HT1080 (cell line): ENCODE measurements around the gene EFHC2. TPM values are rescaled to one million over a fixed set of nuclear protein-coding genes. Genes with fewer than 3 reads are reported as not detected.
"Not testable (repeated sequence)": the region's sequence is repeated elsewhere in the genome, so short reads cannot be mapped to it uniquely, and the experiment has no call there.

Experiments used
- DNase-seq: peaks from one replicate; pipeline ENCODE4 v3.0.0-alpha.2; 2015; ENCODE audit warnings: low read depth
- total RNA-seq: library from RNA; depleted of rRNA; stranded (reverse); fragments of >200 nt; shearing (Covaris generic); gene quantifications from 2 replicates; pipeline ENCODE4 v1.2.3, GENCODE V29; 2014

EFHC2 gene
- total RNA-seq, 1 experiment from 2014 or later, result not detected

DNA sequence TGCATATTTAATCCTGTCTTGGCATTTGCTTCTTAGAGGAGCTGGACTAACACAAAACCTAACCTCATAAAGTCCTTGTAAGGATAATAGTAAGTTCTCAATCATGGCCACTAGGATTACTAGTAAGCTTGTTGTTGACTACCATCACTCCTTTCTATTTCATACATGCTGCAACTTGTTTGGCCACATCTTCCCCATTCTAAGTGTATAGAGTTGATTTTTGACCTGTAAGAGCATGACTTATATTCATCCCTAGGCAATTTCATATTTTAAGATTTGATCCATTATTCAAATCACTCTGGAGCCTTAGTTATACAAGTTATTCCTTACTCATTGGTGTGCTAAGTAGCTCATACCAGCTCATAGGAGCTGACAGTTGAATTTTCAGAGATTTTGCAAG, 109.4 kb downstream of the EFHC2 start:
- no peak for DNase-seq

DNA sequence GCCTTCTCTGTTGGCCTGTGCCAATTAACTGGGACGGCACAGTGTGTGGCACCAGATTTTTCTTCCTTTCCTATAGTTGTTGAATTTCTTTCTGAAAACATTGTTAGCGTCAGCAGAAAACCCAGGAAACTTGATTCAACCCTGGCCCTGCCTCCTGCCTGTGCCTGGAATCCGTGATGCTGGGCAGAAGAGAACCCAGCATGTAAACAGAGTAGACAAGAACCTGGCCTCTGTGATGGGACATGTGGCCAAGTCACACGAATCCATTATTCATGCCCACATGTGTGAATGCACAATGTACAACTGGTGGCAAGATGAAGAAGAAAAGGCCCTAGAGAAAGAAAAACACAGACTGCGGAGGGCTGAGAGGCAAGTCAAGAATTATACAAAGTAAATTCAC, 111.4 kb downstream of the EFHC2 start:
- DNase-seq, result no peak

DNA sequence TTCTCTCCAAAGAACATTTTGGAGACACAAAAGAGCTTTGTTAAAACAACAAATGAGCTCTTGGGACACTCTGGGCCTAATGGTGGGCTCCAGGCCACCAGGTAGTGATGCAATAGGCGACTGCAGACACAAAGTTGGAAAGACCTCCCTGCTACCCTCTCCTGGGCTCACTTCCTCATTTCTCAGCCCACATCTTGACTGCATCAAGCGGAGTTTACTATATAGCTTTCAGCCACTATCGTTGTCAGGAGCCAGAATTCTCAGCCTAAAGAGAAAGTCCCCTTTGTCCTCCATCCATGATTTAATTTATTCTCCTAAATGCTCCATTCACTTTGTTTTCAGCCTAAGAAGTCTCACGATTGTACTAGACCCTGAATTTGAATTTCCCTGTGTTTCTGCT, 114.9 kb downstream of the EFHC2 start:
- DNase-seq, result no peak

DNA sequence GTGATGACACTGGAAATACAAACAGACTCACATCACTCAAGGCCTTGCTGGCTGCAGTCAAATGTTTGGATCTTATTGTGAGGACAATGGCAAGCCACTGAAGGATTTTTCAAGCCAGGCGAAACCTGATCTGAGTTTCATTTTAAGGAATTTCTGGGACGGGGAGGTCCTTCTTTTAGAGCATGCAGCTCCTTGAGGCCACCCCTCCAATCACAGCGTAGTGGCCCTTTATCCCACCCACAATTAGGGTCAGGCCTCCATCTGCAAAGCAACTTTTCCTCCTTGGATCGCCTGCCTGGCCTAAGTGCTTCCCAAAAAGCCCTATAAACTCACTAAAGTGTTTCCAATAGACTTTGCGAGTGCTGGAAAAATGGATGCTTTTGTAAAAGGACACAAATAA, 115.5 kb downstream of the EFHC2 start:
- no peak for DNase-seq

DNA sequence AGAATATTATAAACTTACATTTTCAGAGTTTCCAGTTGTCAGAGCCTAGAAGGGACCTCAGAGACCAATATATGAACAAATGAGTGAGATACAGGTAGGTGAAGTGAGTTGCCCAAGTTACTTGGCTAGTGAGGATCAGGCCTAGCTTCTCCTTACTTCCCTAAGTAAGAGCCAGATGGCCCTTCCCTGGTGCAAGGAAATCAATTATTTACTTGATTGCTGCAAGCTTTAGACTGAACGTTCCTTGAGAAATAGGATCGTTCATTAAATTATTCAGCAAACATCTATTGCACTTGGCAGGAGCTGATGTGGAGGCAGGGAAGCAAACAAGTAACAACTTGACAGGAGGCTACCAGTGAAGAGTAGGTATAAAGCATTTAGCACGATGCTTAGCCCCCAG, 117.8 kb downstream of the EFHC2 start:
- DNase-seq, result no peak

DNA sequence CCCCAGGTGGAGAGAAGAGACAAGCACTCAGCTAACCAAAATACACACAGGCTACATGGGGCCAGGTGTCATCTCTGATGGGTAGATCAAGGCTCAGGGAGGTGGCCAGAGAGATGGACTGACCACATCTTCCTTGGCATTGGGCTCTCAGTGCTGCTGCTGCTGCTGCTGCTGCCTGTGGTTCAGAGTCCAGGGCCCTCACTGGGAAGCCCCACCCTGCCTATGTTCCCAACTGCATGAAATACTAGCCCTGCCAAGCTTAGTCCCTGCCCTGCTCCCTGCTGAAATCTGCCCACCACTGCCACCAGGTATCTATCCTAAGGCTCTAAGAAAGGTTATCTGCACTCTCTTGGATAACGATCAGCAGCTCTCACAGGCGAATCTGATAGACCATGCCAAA, 118.7 kb downstream of the EFHC2 start:
- DNase-seq, result no peak

DNA sequence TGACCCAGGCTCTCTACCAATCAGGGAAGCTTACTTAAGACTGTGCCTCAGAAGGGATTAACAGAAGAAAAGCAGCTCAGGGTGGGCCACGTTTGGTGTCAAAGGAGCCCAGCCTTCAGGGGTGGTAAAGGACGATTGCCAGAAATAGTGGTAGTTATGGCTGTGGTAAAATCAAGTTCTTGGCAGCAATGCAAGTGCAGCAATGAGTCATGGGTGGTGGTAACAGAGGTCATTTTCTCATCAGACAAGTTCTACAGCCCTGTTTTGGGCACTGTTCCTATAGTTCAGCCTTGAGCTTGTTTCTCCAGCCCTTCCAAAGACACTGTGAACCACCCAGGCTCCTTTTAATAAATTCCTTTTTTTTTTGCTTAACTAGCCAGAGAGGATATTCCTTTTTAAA, 120.3 kb downstream of the EFHC2 start:
- peak; percentile 75 for DNase-seq

DNA sequence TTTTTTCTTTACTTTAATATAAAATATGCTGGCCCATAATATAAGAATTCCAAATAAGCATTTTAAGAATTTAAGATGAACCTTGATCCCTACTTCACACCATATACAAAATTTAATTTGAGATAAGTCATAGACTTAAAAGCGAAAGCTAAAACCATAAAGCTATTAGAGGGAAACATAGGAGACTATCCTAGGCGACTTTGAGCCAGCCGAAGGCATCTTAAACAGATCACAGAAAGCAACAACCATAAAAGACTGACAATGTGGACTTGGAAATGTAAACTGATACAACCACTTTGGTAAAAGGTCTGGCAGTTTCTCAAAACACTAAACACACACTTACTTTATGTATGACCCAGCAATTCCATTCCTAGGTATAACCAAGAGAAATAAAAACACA, 125.0 kb downstream of the EFHC2 start:
- DNase-seq, result no peak

DNA sequence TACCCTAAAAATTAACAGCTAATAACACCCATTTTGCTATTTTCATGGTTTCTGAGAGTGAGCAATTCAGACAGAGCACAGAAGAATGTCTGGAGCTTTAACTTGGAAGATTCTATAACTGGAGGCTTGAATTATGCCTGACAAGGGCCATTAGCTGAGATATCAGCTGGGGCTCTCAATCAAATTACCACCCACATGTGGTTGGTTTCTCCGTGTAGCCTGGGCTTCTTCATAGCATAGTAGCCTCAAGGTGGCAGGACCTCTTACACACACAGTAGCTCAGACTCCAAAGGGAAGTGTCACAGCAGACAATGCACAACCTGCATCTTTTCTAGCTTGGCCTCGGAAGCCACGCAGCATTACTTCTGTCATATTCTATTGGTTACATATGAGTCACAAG, 127.3 kb downstream of the EFHC2 start:
- DNase-seq, result no peak

DNA sequence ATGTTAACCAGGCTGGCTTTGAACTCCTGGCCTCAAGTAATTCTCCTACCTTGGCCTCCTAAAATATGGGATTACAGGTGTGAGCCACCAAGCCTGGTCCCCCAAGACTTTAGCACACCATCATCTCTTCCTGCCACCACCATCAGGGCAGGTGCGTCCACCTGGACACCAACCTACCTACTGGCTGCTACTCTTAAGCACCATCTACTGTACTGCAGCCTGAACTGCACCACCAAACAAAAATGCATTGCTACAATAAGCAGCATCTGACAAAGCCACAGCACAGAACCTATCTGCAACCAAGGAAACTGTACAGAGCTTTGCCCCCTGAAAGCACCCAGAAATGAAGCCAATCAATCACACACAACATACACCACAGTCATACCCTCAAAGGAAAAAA, 139.7 kb downstream of the EFHC2 start:
- DNase-seq, result no peak

DNA sequence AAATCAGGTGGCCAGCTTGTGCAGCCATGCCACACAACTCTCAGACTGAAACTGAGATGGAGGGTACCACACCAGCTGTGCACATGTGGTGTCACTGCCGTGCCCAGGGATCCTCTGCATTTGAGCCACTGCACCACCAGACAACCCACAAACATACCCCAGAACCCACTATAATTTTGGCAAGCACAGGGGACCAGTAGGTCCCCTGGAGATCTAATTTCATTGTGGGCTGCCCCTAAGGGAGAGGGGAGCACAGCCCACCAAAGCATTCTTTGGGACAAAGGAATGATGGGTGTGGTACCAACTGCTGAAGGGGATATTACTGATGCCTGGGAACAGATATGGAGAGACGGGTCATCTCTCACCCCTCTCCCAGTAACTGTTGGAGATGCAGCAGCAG, 140.9 kb downstream of the EFHC2 start:
- no peak for DNase-seq

DNA sequence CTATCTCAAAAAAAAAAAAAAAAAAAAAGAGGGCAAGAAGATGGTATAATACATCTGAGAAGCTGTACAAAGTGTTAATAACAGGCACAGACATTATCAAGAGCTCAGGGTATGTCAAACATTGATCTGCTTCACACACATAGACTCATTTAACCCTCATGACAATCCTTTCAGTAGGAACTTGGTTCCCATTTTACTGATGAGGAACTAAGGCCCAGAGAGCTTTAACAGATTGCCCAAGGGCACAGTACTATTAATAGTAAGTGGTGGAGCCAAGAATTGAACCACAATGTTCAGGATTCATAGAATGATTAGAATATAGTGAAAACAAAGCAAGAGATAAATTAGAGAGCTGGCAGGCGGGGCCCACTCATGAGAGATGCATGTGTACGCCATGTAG, 154.4 kb downstream of the EFHC2 start:
- DNase-seq, result no peak

DNA sequence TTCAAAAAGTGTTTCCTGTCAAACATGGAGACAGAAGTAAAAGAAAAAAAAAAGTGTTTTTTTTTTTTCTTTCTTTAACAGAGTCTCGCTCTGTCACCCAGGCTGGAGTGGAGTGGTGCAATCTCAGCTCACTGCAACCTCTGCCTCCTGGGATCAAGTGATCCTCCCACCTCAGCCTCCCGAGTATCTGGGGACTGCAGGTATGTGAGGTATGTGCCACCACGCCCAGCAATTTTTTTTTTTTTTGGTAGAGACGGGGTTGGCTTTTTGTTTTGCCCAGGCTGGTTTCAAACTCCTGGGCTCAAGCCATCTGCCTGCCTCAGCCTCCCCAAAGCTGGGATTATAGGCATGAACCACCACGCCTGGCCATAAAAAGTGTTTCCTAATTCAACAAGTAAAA, 155.6 kb downstream of the EFHC2 start:
- not testable (repeated sequence) for DNase-seq

DNA sequence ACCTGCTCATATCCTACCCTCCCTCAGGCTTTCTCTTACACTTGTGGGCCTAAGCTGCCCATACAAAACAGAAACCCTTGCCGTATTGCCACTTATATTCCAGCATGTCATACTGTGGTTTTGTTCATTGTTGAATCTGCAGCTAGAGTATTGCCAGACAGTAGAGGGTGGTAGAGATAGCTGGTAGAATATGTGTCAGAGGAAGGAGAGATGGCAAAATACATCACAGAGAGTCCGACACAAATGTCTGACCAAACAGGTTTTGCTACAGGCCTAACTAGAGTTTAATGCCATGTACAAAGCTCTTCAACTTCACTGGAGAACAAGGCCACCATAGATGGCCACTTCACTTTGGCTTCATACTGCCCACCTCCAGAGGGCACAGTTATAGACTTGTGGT, 160.1 kb downstream of the EFHC2 start:
- no peak for DNase-seq

DNA sequence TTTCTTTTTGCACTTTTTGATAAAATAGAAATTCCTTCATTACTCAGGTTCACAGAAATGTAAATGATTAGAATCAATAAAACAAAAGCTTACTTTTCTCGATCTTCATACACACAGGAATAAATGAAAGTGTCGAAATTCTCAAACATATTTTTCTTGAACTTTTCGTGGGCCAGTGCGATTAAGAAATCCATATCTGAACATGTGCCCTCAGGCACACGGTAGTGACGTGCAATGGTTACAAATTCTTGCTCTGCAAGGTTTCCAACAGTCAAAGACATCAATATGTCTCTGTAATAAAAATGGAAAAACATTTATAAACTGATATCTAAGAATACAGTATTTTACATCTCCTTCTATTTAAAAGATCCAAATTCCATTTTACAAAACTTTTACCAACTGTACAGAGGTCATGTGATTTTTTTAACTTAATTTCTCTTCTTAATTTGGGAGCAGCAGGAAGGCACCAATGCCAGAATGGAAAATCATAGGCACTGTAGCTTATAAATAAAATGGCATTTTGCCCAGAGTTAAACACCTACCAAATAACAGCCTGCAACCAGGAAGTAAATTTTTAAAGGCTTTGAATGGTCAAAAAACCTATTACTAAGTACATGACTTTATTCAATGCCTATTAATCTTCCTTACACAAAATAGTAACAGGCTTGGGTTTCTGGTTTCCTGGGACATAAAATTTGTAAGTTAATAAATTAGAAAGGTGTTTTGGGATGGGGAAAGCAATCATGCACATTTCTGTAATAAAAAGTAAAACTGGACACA, 165.0 kb downstream of the EFHC2 start:
- DNase-seq, result no peak

DNA sequence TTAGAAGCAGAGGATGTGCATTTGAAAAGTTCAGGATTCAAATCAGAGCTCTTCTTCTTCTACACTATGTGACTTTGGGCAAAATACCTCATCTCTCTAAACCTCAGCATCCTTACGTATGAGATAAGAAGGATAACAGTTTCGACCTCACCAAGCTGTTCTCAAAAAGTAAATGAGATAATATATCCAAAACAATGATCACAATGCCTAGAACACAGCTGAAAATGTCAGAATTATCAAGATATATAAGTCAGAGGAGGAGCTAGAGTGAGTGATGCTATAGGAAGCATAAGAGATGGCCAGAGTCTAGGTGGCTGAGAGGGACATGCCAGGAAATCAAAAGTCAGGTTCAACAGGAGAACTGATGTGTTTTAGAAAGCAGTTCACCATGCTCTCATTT, 168.0 kb downstream of the EFHC2 start:
- DNase-seq, result no peak

DNA sequence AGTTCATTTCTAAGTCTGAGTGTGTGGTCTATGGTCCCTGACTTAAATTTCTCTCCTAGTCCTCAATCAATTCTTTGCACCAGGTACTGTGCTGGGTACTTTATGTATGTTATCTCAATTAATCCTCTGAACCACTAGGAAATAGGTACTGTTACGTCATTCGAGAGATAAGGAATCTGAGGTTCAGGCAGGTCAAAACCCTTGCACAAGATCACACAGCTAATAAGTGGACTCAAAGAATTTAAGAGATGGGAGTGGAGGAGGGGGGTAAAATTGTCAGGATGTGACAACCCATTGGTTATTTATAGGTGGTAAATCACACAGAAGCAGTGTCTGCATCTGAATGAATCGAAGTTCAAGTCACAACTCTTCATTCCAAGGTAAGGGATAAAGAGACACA, 169.4 kb downstream of the EFHC2 start:
- DNase-seq, result no peak

DNA sequence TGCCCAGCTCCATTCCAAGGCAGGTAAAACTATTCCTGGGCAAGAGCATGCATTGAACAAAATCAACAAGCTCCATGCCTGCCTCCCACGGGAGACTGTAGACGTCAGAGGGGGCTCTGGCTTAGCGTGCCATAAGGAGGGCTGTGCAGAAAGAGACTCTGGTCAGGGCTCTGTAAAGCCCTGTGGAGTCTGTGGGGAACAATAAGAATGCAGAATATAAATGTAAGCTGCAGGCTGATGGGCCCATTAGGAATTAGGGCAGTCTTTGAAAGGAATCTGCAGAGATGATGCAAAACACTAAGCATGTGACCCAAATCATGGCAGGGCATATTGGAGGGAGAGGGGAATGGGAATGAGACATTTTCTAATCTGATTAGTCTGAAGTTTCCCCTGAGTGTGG, 170.3 kb downstream of the EFHC2 start:
- no peak for DNase-seq

DNA sequence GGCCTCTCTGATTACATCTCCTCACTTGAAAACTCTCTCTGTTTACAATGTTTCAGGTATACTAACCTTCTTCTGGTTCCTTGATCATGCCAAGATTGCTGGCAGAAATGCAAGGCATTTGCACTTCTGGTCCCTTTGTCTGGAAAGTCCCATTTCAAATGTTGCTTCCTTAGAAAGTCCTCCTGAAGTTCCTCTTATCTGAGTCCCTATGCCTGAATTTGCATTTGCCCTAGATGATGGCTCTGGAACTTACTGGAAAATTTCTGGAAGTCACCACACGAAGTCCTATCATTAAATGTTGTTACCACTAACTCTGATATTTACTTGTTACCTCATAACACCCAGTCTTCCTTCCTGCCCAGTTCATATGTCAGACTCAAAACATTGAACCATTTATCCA, 176.4 kb downstream of the EFHC2 start:
- DNase-seq, result no peak

DNA sequence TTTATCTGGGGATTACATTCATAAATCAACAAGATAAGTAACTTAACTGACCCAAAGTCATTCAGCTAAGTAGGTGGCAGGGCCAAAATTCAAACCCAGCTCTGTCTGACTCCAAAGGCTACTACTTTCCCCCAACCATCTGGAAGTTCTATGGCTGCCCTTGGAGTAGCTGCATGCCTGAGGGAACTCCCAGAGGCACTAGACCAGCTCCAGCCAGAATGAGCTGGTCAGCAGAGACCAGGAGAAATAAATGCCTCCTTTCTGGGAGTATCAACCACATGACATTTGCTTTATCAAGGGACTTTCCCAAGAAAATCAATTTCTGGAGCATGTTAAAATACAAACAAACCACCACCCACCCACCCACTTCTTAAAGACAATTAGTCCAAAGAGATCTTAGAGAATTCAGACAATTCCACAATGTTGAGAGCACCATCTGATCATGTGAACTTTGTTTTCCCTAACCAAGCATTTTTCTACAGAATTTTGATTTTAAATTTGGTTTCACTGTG, 180.5 kb downstream of the EFHC2 start:
- DNase-seq, result no peak

DNA sequence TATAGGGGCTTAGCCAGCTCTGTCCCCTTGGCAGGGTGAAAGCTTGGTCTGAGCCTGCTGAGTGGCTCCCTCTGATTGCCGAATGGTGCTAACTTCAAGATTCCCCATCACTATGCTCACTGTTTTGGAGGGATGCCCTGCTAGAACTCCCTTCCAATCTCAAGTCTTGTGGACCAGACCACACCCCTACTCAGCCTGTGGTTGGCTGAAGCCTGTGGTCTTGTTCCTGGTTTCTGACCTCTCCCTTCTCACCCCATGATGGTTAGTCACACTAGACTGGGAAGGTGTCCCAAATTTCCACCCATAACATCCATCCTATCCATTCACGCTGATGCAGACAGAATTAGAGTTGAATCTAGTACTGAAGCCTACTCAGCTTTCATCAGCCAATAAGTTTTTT, 185.6 kb downstream of the EFHC2 start:
- DNase-seq, result peak; percentile 1

DNA sequence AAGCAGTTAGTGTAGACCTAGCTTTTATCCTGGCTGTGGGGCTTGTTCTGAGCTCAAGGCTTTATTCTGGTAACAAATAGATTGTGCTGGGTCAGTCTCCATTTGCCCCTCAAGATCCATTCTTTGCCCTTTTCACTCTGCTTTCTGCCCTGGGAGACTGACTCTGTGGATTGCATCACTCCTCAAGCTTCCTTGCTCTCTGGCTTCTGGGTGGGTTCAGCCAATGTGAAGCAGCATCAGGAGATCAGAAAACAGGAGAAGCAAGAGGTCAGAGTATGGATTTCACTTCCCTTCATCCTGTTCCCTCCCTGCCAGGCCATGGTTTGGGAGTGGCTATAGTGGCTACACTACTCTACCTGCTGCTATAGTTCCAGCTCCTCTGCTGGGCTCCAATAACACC, 186.2 kb downstream of the EFHC2 start:
- DNase-seq, result no peak

DNA sequence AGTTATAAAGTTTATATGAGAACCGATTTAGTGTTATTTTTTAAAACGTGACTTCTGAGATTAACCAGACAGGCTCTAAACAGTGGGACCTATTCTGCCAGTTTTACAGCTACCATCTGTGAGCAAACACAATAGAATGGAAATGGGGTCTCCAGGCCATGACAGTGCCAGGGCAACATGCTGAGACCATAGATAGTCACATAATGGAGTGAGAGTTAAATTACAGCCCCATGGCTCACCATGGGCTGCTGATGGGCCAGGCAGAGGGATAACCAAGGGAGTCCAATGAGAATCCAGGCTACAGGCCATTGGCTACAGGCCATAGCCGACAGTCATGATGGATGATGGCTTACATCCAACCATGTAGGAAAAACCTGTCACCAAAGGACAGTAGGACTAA, 186.7 kb downstream of the EFHC2 start:
- no peak for DNase-seq

DNA sequence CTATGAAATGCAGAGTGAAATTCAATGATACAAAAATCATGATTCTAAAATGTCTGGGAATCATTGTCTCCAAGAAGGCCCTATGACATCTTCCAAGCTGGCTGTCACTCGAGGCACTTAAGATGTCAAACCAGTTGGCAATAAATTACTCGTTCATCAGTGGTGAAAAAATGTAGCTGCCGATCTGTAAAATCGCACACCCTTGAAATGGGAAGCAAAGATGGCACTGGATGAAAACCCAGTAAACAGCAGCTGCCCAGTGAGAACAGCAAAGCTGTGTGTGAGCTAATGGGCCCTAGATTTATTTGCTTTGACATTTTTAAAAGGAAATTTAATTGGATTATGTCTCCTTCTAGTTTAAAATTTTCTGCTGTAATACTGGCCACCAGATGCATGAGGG, 188.3 kb downstream of the EFHC2 start:
- no peak for DNase-seq
